ENCODE measurements around the gene ITPR1. TPM values are rescaled to one million over a fixed set of nuclear protein-coding genes. Genes with fewer than 3 reads are reported as not detected.

ITPR1 gene
- total RNA-seq, 1 donor = 16.4 TPM

DNA sequence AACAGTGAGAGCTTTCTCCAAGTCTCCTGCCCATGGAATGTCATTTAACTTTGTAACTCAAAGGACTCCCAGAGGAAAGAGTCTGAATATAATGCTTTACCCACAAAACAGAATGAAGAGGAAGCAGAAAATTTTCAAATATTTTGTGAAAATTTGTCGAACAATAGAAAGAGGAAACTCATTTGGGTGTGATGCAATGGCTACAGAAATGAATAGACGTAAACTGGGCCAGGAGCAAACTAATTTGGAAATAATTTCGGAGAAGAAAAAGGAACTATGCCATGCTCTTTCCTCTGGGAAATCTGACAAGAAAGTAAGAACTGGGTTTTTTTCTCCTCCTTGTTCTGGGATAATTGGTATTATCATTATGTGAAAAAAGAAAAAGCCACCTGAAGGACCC, 14.9 kb upstream of the ITPR1 start:
- H3K4me3 ChIP-seq (ENCODE audit: low read depth, low read length) = no peak overlapping the region
- no peak for DNase-seq (ENCODE audit: low read depth)
- TF ChIP-seq, protein P1, sequence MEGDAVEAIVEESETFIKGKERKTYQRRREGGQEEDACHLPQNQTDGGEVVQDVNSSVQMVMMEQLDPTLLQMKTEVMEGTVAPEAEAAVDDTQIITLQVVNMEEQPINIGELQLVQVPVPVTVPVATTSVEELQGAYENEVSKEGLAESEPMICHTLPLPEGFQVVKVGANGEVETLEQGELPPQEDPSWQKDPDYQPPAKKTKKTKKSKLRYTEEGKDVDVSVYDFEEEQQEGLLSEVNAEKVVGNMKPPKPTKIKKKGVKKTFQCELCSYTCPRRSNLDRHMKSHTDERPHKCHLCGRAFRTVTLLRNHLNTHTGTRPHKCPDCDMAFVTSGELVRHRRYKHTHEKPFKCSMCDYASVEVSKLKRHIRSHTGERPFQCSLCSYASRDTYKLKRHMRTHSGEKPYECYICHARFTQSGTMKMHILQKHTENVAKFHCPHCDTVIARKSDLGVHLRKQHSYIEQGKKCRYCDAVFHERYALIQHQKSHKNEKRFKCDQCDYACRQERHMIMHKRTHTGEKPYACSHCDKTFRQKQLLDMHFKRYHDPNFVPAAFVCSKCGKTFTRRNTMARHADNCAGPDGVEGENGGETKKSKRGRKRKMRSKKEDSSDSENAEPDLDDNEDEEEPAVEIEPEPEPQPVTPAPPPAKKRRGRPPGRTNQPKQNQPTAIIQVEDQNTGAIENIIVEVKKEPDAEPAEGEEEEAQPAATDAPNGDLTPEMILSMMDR (IDR thresholded peaks at IDR 0.05; ENCODE audit: insufficient read depth, low read depth, low read length) = no peak

DNA sequence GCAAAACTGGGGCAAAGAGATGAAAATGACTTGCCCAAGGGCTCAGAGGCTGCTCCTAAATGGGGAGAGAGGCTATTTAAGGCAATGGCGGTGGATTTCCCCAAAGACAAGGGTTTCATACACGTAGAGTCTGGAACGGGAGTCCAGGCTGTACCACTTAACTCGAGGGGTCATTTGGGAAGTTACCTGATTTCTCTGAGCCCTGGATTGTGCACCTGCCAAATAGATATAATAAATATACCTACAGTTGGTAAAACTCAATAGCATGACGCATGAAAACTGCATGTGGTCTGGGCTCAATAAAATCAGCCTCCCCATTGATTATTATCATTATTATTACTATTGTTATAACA, 1.3 kb upstream of the ITPR1 start:
- DNase-seq (ENCODE audit: low read depth) = no peak
- TF ChIP-seq, protein P1 (IDR thresholded peaks at IDR 0.05; ENCODE audit: insufficient read depth, low read depth, low read length) = no peak
- H3K4me3 ChIP-seq (ENCODE audit: low read depth, low read length) = peak overlapping the region; percentile 85

DNA sequence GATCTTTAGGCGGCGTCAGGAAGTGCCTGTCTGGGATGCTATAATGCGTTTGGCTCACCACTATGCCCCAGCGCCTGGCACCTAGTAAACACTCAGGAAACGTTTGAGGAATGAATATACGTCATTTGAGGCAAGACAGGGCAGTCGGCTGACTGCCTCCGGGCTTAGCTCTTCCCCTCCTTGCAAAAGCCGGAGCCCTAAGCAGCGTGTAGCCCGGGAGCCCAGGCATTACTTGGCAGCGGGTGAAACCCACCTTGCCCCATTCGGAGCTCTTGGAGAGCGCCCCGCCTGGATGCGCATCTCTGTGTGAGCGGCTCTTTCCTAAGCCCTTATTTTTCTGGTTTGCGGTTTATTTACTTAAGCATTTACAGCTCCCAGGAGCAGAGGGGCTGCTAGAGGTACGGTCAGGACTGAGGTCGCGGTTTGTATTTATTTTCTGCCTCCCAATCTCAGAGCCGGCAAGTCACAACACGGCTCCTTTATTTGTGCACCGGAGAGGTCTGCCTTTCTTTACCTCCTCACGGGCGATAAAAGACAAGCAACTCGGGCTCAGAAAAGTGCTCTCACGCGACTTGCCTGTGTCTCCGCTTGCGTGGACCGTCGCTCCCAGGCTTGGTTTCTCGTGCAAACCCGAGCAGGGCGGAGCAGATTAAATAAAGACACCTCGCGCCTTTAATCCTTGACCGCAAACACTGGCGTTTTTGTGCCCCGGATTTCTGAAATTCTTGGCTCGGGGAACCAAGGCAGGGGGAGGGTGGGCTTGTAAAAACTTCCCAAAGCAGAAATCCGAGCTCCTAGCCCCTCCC, 737 bp upstream of the ITPR1 start:
- H3K4me3 ChIP-seq (ENCODE audit: low read depth, low read length) = peak overlapping the region; percentile 85
- peak; percentile 81 for DNase-seq (ENCODE audit: low read depth)
- TF ChIP-seq, protein P1 (IDR thresholded peaks at IDR 0.05; ENCODE audit: insufficient read depth, low read depth, low read length) = no peak

DNA sequence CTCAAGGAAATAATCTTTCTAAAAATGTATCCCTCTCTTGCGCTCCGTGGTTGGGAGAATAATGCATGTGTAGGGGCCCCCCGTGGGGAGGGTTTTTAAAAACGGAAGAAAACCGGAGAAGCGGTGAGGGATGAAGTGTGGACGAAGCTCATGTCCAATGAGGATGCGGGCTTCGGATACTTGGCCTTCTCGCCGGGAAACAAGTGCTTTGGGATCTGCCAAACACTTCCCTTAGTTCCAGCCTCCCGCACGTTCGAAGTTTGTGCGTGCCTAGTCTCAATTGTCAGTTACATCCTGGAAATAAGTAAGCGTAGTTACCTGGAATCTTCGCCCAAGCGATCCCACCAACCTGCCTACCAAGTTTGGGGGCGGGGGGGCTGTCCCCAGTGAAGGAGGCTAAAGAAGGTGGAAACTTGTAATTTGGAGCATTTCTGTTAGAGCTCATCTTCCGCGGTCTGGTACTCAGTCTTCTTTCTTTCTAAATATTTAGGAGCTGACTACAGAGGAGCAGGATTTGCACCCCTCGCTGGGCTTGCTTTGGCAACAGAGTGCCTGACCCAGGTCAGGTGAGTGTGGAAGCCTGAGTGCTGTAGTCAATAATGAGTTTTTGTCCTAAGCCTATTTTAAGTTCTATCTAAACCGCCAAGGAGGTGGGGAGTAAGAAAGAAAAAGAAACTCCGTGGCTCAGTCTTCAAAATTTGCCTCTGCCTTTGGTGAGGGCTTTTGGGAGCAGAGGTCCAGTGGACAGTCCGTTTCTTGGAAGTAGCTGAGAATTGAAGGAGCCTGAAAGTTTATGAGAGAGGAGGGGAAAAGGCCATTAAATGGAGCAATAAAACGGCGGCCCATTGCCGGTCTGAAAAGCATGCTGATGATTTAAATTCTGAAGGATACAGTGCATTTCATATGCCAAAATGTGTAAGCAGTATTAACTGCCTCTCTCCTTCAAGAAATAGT, 1.1 kb downstream of the ITPR1 start:
- peak overlapping the region; percentile 85 for H3K4me3 ChIP-seq (ENCODE audit: low read depth, low read length)
- TF ChIP-seq, protein P1 (IDR thresholded peaks at IDR 0.05; ENCODE audit: insufficient read depth, low read depth, low read length) = no peak
- DNase-seq (ENCODE audit: low read depth) = peak; percentile 21

DNA sequence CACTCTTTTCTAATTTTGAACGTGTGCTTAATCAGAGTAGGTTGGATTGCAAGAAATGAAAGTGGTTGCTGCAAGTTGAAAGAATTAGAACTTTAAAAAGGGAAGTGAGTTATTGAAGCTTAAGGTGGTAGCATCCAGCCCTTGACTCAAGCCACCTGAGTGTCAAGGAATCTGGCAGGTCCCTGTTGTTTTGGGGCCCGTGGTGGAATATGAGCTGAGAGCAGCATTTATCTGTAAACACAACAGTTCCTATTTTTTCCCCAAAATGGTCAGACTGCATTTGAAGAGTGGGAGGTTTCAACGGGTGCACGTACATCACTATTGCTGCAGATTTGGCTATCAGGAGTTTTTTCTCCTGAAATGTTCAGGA, 1.7 kb downstream of the ITPR1 start:
- TF ChIP-seq, protein P1 (IDR thresholded peaks at IDR 0.05; ENCODE audit: insufficient read depth, low read depth, low read length) = no peak
- no peak for DNase-seq (ENCODE audit: low read depth)
- H3K4me3 ChIP-seq (ENCODE audit: low read depth, low read length) = peak overlapping the region; percentile 85

DNA sequence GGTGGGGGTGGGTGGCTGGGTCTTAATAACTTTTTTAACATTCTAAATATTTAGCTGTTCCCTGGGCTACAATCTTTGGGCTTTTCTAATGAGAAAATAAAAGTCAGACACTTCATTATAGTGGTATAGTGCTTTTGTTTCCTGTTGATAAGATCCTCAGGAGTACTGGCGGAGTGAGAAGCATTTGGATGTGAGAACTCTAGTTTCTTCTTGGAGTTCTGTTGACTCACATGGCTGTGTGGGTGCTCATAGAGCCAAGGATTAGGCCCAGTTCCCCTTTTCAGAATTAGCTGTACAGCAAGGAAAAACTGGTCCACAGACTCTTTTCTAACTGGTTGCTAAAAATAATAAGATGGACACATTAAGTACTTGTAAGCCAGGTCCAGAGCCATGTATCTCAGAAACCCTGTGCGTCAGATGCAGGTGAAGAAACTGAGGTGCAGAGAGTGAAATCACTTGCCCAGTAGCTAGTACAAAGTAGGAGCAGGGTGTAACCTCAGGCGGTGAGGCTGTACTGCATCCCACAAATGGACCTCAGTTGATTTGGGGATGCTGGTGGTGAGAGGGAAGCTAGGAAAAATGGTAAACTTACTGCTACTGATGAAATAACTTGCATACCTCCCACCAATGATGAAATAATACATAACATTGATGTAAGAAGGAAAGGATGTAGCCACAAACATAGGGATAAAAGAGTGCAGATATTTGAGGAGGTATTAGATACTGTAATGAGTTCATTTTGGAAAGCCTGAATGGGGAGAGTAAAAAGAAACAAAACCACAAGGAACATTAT, 2.3 kb downstream of the ITPR1 start:
- TF ChIP-seq, protein P1 (IDR thresholded peaks at IDR 0.05; ENCODE audit: insufficient read depth, low read depth, low read length) = no peak
- no peak overlapping the region for H3K4me3 ChIP-seq (ENCODE audit: low read depth, low read length)
- peak; percentile 22 for DNase-seq (ENCODE audit: low read depth)

Measured in fibroblast of villous mesenchyme (primary cell).